Measurements from ENCODE around the gene DND1.
"Not testable (repeated sequence)": the region's sequence is repeated elsewhere in the genome, so short reads cannot be mapped to it uniquely, and the experiment has no call there.

The DND1 gene

DNA sequence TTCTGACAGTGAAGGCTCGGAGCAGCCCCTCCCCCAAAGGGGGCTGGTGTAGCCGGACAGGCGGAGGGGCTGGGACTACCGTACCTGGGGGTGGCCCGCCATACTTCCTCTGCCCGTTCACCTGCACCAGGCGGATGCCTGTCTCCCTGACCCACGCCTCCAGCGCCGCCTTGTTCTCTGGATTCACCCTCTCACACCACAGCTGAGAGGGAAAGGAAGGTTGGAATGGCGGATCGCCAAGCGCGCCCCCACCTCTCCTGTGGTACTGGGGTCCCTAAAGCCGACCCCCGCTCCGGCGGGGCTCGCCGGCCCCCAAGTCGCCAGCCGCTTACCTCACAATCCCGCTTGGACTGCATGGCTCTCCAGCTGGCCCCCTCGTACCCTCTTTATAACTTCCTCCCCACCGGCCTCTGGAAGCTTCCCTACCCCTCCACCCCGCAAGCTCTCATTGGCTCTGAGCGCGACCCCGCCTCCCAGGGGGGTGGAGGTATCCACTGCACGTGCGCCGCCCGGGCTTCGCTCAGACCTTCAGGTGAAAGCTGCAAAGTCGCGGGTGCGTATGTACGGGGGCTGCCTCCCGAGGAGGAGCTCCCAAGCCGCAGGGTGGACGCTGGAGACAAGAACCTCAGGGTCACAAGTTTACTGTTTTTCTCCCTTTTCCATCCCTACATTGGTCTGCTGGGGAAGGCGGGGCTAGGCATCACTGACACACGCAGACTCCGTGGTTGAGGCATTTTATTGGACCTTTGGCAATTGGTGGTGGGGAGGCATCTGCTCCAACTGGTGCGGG, at the start of gene DND1:
Gene DND1, minus strand, starts transcription at position 390 of the 790 bp plus-strand sequence. Its CDS starts 34 bp downstream, at position 356.
- no peak for DNase-seq (ENCODE audit: low read depth in 2 of 2)

GRCh38 chr5:140721395-140721794, 48.0 kb upstream of the DND1 start:
- DNase-seq (ENCODE audit: low read depth in 2 of 2), result not testable (repeated sequence)

DNA sequence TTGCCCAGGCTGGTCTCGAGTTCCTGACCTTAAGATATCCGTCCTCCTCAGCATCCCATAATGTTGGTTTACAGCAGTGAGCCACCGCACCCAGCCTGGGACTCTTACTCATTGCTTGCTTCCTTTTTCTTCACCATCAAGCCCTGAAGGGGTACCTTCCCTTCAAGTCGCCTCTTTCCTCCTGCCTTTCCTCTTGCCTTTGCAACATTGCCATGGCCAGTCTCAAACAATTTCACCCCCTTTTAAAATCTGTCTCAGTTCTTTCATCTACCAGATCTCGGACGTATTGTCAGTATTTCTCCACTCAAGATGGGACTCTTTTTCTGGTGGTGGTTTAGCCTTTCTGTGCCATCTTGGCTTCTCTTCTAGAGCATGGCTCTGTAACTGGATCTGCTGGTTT, 47.4 kb upstream of the DND1 start:
- DNase-seq (ENCODE audit: low read depth in 2 of 2), result not testable (repeated sequence)

- no peak for DNase-seq (ENCODE audit: low read depth in 2 of 2)
Observed at GRCh38 chr5:140718266-140718592, 44.9 kb upstream of the DND1 start.

DNA sequence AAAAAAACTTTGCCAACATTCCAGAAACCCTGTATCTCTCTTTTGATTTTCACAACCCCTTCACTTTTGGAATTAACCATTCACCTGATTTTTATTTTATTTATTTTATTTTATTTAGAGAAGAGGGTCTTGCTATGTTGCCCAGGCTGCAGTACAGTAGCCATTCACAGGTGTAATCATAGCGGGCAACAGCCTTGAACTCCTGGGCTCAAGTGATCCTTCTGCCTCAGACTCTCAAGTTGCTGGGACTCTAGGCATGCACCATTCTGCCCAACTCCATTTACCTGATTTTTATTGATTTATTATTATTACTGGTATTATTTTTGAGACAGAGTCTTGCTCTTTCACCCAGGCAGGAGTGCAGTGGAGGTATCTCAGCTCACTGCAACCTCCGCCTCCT, 42.9 kb upstream of the DND1 start:
- not testable (repeated sequence) for DNase-seq (ENCODE audit: low read depth in 2 of 2)

GRCh38 chr5:140713562-140714094, 40.3 kb upstream of the DND1 start:
- DNase-seq (ENCODE audit: low read depth in 2 of 2), result no peak

DNA sequence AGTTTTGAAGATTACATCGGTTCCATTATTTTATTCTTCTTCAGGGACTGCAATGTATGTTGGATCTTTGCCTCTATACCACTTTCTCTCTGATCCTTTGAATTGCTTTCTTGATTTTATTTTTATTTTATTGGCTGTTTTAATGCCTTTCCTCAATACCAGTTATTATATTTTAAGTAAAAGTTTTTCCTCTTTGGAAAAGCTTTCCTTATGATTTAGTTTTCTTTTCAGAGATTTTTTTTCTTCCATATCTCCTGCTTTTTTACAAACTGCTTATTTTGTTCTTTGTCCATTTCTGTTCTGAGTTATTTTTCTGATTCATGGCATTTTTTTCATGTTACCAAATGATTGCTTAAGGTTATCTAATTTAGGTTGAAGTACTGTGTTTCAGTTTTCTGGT, 38.4 kb upstream of the DND1 start:
- DNase-seq (ENCODE audit: low read depth in 2 of 2), result no peak

DNA sequence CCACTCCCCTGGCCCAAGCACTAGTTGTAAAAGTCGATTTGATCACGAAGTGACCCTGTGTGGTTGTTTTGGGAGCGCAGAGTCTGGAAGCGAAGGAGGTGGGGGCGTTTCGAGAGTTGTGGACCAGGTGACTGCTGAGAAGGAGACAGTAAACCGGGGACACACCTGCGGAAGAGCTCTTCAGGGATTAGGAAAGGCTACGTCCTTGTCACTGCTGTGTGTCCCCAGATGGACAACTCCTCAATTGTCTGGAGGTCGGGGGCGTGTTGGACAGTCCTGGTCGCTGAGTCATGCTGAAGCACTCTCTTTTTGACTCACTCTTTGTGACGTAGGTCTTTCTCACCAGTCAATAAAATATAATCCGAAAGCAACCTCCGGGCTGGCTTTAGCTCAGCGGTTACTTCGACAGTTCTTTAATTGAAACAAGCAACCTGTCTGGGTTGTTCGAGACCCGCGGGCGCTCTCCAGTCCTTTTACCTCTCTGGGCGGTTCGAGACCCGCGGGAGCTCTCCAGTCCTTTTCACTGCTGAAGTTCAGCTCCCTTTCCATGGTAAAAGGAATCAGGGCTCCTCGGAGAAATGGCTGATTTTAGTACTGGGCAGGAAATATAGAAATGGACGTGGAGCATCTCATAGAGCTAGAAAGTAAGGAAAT, 37.6 kb upstream of the DND1 start:
- peak; percentile 67 to 69 for DNase-seq (ENCODE audit: low read depth in 2 of 2)

- not testable (repeated sequence) for DNase-seq (ENCODE audit: low read depth in 2 of 2)
Observed at GRCh38 chr5:140708787-140709186, 35.4 kb upstream of the DND1 start.

DNA sequence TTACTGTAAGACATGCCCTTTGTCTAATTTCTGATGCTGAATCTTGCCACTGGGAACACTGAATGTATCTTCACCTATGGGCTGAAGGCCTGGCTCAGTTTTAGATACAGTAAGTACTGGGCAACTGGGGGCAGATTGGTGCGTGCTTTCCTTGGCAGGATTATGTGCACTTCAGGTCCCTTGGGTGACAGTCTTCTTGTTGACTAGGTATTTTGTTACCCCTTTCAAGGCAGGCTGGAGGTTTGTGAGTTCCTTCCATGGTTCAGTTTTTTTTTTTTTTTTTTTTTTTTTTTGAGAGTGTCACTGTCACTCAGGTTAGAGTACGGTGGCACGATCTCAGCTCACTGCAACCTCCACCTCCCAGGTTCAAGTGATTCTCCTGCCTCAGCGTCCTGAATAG, 34.4 kb upstream of the DND1 start:
- no peak for DNase-seq (ENCODE audit: low read depth in 2 of 2)

DNA sequence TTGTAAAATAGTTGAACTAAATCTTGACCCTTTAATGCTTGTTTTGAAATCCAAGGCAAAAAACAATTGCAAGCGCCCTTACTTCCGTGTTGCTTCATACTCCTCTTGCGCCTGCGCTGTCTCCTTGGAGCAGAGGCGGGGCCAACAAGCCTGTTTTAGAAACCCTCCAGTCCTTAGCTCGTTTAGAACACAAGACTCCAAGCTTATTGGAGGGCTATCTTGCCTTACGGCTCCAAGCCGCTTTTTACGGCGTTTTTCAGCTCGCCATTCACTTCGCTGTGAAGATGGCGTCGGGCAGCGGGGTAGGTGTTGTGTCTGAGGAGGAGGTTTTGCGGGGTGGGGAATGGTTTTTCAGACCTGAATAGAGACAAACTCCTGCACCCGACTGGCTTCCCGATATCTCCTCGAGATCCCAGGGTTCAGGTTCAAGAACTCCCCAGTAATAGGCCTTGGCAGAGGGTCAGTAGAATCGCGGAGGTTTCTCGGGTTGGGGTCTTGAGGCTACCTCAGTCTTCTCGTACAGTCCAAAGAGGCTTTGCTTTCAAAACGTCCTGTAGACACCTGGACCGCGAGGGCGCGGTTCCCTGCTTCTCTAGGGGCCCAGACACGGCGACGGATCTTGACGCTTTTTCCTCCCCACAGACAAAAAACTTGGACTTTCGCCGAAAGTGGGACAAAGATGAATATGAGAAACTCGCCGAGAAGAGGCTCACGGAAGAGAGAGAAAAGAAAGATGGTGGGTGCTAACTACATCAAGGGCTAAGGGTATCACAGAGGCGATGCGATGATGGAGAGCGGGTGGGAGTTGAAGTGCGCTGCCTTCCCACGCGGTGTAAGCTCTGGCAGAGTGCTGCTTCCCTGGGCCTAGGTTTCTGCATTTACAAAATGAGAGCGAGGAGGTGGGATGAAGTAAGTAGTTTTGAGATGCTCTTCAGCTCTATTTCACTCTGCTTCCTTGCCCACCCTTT, 27.1 kb upstream of the DND1 start, which contains the start of gene ZMAT2:
Gene ZMAT2, plus strand, starts transcription at position 271 of the 968 bp plus-strand sequence. Its CDS starts 14 bp downstream, at position 285.
- DNase-seq (ENCODE audit: low read depth in 2 of 2), result peak; percentile 70

GRCh38 chr5:140696891-140697492, 23.6 kb upstream of the DND1 start:
- no peak for DNase-seq (ENCODE audit: low read depth in 2 of 2)

GRCh38 chr5:140694276-140694675, 20.9 kb upstream of the DND1 start:
- DNase-seq (ENCODE audit: low read depth in 2 of 2), result no peak

- peak; percentile 54 to 59 for DNase-seq (ENCODE audit: low read depth in 2 of 2)
Observed at GRCh38 chr5:140690941-140691924, 17.9 kb upstream of the DND1 start, which contains the start of the genes HARS1 and HARS2. Gene HARS1 (minus strand): TSS chr5:140691370. CDS start chr5:140691304, 66 bp downstream. Gene HARS2 (plus strand): TSS chr5:140691455. CDS start chr5:140691649, 194 bp downstream.

- DNase-seq (ENCODE audit: low read depth in 2 of 2), result no peak
Observed at GRCh38 chr5:140690376-140690932, 17.1 kb upstream of the DND1 start.

- no peak for DNase-seq (ENCODE audit: low read depth in 2 of 2)
Observed at GRCh38 chr5:140678993-140679392, 5.6 kb upstream of the DND1 start.

DNA sequence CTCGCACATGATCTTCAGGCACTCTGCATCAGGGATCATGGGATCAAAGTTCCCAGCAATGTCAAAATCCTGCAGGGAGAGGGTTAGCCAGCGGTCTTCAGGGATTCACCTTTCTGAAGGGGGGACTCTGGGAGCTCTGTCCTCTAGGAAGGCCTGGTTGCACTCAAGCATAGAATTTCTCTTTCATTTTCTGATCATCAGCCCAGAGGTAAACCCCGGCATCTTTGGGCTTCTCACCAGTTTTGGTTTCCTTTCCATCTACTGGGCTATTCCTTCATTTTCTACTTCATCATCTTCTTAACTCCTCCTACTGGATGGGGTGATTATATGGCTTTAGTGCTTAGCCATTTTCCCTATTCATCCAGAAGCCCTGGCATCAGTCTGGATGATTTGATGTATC, 4.6 kb upstream of the DND1 start:
- DNase-seq (ENCODE audit: low read depth in 2 of 2), result no peak

- no peak for DNase-seq (ENCODE audit: low read depth in 2 of 2)
Observed at GRCh38 chr5:140674629-140675028, 1.3 kb upstream of the DND1 start.

DNA sequence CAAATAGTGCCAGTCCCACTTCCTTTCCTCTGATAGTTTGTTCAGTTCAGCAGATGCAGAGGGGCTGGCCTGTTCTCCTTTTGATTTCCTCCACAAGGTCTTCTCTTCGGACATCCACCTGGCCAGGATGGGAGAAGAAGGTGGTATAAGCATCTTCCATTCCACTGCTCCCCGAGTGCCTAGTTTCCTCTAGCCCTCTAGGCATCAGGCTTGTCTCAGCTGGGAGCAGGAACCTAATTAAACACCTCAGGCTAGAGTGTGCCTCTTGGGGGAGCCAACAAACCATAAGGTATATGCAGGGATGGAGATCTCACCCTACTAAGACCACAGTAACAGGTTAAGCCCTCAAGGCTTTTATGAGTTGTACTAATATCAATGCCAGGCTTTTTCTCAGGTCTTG, 835 bp upstream of the DND1 start:
- no peak for DNase-seq (ENCODE audit: low read depth in 2 of 2)

Measured in stimulated activated CD4-positive, alpha-beta T cell treated with anti-CD3 and anti-CD28 coated beads, Interleukin-1b, Interleukin-23, amount 100 ng/mL, for 1 hour (primary cell).